Body of pancreas (tissue), 4 donors: ENCODE results near the gene MFAP4.

Source experiments
- POLR2A ChIP-seq, 3 donors: fragments of 450-650 bp; IDR thresholded peaks; one replicate each; pipeline ENCODE4 v1.6.1; 2016; ENCODE audit warnings: antibody characterized with exemption in 3 of 3, mild to moderate bottlenecking in 2 of 3
- TF ChIP-seq, protein P1 (sequence below), 7 experiments: fragments of 450-650 bp in 4 of 7; fragments of 200-600 bp in 3 of 7; sonication (generic) in 3 of 7; IDR thresholded peaks; one replicate each; pipeline ENCODE4 v1.5.1; 2016 to 2019; ENCODE audit warnings: antibody characterized with exemption in 7 of 7

DNA sequence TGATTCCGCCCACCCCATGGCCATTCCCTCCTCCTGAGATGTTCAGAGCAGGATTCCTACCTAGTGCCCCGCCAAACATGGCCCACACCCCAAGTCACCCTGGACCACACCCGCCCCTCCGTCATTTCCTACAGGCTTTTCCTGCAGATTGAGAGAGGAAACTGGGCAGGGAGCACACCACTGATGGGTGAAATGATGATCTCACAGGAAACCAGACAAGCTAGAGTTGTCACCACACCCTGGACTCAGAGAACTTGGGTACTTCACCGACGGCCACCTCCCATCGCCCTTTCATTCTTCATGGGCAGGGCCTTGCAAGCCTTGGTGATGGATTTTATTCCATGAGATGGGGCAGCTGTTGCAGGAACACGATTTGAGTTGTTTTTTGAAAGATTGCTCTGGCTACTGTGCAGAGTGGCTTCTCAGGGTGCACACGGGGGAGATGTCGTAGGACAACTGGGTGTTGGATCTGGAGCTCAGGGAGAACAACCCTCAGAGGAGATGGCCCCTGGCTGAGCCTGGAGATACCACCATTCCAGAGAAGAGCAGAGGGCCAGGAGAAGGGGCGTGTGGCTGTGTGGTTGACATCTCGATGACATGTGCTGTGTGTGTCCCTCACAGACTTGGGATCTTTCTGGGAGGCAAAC, 17.0 kb downstream of the MFAP4 start:
- TF ChIP-seq, protein P1, sequence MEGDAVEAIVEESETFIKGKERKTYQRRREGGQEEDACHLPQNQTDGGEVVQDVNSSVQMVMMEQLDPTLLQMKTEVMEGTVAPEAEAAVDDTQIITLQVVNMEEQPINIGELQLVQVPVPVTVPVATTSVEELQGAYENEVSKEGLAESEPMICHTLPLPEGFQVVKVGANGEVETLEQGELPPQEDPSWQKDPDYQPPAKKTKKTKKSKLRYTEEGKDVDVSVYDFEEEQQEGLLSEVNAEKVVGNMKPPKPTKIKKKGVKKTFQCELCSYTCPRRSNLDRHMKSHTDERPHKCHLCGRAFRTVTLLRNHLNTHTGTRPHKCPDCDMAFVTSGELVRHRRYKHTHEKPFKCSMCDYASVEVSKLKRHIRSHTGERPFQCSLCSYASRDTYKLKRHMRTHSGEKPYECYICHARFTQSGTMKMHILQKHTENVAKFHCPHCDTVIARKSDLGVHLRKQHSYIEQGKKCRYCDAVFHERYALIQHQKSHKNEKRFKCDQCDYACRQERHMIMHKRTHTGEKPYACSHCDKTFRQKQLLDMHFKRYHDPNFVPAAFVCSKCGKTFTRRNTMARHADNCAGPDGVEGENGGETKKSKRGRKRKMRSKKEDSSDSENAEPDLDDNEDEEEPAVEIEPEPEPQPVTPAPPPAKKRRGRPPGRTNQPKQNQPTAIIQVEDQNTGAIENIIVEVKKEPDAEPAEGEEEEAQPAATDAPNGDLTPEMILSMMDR (IDR thresholded peaks at IDR 0.05): no peak
- no peak for TF ChIP-seq POLR2A (IDR thresholded peaks at IDR 0.05)
